HepG2 (cell line): ENCODE data around the gene FBXO11. TPM values are rescaled to one million over a fixed set of nuclear protein-coding genes. Genes with fewer than 3 reads are reported as not detected.

ENCODE experiments used
- GTF3A ChIP-seq: sonication (generic); formaldehyde crosslinking; conservative IDR thresholded peaks from 2 replicates; pipeline ENCODE4 v1.4.0; 2020; ENCODE audit warnings: mild to moderate bottlenecking, missing genetic modification reagents
- KDM4B ChIP-seq: sonication (generic); formaldehyde crosslinking; IDR thresholded peaks from 2 replicates; pipeline ENCODE4 v1.4.0; 2020; ENCODE audit warnings: missing genetic modification reagents
- MBNL3 ChIP-seq: fragments of 250-450 bp; sonication (Bioruptor Pico); conservative IDR thresholded peaks from 2 replicates; pipeline ENCODE4 v1.8.0; 2022; ENCODE audit warnings: mild to moderate bottlenecking, inconsistent platforms
- MED13 ChIP-seq: sonication (generic); formaldehyde crosslinking; IDR thresholded peaks from 2 replicates; pipeline ENCODE4 v1.5.0; 2020; ENCODE audit warnings: missing genetic modification reagents
- MED8 ChIP-seq: sonication (generic); formaldehyde crosslinking; IDR thresholded peaks from 2 replicates; pipeline ENCODE4 v1.8.1; 2023; ENCODE audit warnings: mild to moderate bottlenecking, missing genetic modification reagents; ENCODE audit not compliant: insufficient replicate concordance
- MTA3 ChIP-seq: sonication (generic); formaldehyde crosslinking; IDR thresholded peaks from 2 replicates; pipeline ENCODE4 v1.4.0; 2020; ENCODE audit warnings: missing genetic modification reagents
- SKI ChIP-seq: fragments of 450-650 bp; IDR thresholded peaks from one replicate; pipeline ENCODE4 v1.6.1; 2018; ENCODE audit warnings: mild to moderate bottlenecking; ENCODE audit not compliant: partially characterized antibody
- SMYD3 ChIP-seq: sonication (generic); formaldehyde crosslinking; IDR thresholded peaks from 2 replicates; pipeline ENCODE4 v1.8.1; 2023; ENCODE audit warnings: mild to moderate bottlenecking, missing genetic modification reagents
- SP140L ChIP-seq: sonication (generic); formaldehyde crosslinking; IDR thresholded peaks from 2 replicates; pipeline ENCODE4 v1.4.0; 2020; ENCODE audit warnings: missing genetic modification reagents, borderline replicate concordance
- TARDBP ChIP-seq: sonication (generic); formaldehyde crosslinking; IDR thresholded peaks from 2 replicates; pipeline ENCODE4 v1.8.0; 2022; ENCODE audit warnings: mild to moderate bottlenecking, missing genetic modification reagents
- ZBTB38 ChIP-seq: sonication (generic); formaldehyde crosslinking; IDR thresholded peaks from 2 replicates; pipeline ENCODE4 v1.5.1; 2020; ENCODE audit warnings: mild to moderate bottlenecking, missing genetic modification reagents
- ZMYM3 ChIP-seq: sonication (generic); formaldehyde crosslinking; IDR thresholded peaks from 2 replicates; pipeline ENCODE4 v1.5.1; 2020; ENCODE audit warnings: mild to moderate bottlenecking, missing genetic modification reagents
- polyA plus RNA-seq, 8 experiments: library from polyadenylated mRNA; depleted of rRNA in 3 of 8; stranded (reverse) in 7 of 8; unstranded in 1 of 8; fragments of >200 nt; fragmentation: Illumina TruSeq in 4 of 8; extraction: Trizol in 4 of 8; gene quantifications; 2 replicates each; pipeline versions ENCODE4 v1.2.1 to v1.2.3, GENCODE V29; 2011 to 2016; ENCODE audit warnings: low read depth in 4 of 8, missing spikeins in 1 of 8, mixed read lengths in 1 of 8; ENCODE audit not compliant: insufficient read depth in 1 of 8
- total RNA-seq, 5 experiments: library from RNA; depleted of rRNA; stranded (reverse); fragments of >200 nt; fragmentation: Illumina TruSeq; extraction: Trizol; gene quantifications; 2 replicates each; pipeline ENCODE4 v1.2.3, GENCODE V29; 2016; ENCODE audit warnings: low read depth in 1 of 5
- TF ChIP-seq, protein P1 (sequence below): IDR thresholded peaks from 2 replicates; pipeline ENCODE4 v1.6.1; 2018; ENCODE audit warnings: missing genetic modification reagents, mild to moderate bottlenecking, missing compliant biosample characterization
- TF ChIP-seq, protein P2 (sequence below): sonication (generic); formaldehyde crosslinking; IDR thresholded peaks from 2 replicates; pipeline ENCODE4 v1.8.0; 2022; ENCODE audit warnings: missing genetic modification reagents, low read depth, mild to moderate bottlenecking, borderline replicate concordance
- TF ChIP-seq, protein P3 (sequence below): sonication (generic); formaldehyde crosslinking; IDR thresholded peaks from 2 replicates; pipeline ENCODE4 v1.8.0; 2022; ENCODE audit warnings: mild to moderate bottlenecking, missing genetic modification reagents, borderline replicate concordance
- TF ChIP-seq, protein P4 (sequence below): conservative IDR thresholded peaks from 2 replicates; pipeline ENCODE4 v1.6.1; 2018; ENCODE audit warnings: missing genetic modification reagents
- TF ChIP-seq, protein P5 (sequence below), 2 experiments: sonication (generic) in 1 of 2; formaldehyde crosslinking in 1 of 2; IDR thresholded peaks; 2 replicates each; pipeline versions ENCODE4 v1.4.0 to v1.6.1; 2018 to 2020; ENCODE audit warnings: missing genetic modification reagents in 2 of 2, borderline replicate concordance in 1 of 2, low read depth in 1 of 2, mild to moderate bottlenecking in 1 of 2, missing biosample characterization in 1 of 2
- TF ChIP-seq, protein P6 (sequence below): sonication (generic); formaldehyde crosslinking; IDR thresholded peaks from 2 replicates; pipeline ENCODE4; 2020; ENCODE audit warnings: missing genetic modification reagents, mild to moderate bottlenecking, borderline replicate concordance

FBXO11 gene
- total and polyA plus RNA-seq, 2 of the 13 experiments (the other 11 are each of a cell fraction or from before 2014, with no cell fraction given): 27.9 to 47.6 TPM

DNA sequence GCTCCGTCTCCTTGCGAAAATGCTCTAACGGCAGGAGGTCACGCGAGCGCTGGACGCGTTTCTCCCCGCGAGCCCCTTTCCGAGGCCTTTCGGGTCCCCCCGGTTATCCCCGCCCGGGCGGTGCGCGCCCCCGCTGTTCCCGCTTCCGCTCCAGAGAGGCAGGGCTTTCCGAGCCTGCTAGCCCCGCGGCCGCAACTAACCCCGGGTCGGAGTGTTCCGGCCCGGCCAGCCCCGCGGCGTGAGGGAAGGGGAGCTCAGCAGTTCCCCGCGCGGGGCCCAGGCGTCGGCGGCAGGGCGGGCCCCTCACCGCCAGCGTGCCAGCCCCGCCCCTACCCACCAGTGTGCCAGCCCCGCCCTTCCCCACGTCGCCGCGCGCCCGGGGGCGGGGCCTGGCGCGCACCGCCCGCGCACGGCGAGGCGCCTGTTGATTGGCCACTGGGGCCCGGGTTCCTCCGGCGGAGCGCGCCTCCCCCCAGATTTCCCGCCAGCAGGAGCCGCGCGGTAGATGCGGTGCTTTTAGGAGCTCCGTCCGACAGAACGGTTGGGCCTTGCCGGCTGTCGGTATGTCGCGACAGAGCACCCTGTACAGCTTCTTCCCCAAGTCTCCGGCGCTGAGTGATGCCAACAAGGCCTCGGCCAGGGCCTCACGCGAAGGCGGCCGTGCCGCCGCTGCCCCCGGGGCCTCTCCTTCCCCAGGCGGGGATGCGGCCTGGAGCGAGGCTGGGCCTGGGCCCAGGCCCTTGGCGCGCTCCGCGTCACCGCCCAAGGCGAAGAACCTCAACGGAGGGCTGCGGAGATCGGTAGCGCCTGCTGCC is 123.4 kb downstream of the FBXO11 start, which contains the start of gene MSH6 (continued):
- TF ChIP-seq, protein P1, sequence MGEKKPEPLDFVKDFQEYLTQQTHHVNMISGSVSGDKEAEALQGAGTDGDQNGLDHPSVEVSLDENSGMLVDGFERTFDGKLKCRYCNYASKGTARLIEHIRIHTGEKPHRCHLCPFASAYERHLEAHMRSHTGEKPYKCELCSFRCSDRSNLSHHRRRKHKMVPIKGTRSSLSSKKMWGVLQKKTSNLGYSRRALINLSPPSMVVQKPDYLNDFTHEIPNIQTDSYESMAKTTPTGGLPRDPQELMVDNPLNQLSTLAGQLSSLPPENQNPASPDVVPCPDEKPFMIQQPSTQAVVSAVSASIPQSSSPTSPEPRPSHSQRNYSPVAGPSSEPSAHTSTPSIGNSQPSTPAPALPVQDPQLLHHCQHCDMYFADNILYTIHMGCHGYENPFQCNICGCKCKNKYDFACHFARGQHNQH (CRISPR knock-in tag): no peak; the same call in none of the 2 replicates
- TF ChIP-seq KDM4B (CRISPR knock-in tag): no peak; the same call in 1 of the 2 replicates
- TF ChIP-seq, protein P2, sequence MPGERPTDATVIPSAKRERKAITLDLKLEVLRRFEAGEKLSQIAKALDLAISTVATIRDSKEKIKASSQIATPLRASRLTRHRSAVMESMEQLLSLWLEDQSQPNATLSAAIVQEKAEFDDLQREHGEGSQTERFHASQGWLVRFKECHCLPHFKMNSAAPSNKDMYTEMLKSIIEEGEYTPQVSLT: peak; percentile 9; the same call in 1 of the 2 replicates
- peak; percentile 65 for TF ChIP-seq SKI
- TF ChIP-seq MBNL3 (CRISPR knock-in tag): no peak
- no peak; the same call in none of the 2 replicates for TF ChIP-seq SP140L (CRISPR knock-in tag)
- peak; percentile 81 for TF ChIP-seq TARDBP
- no peak; the same call in 1 of the 2 replicates for TF ChIP-seq ZBTB38
- TF ChIP-seq MED13 (CRISPR knock-in tag): no peak; the same call in 1 of the 2 replicates
- TF ChIP-seq, protein P3, sequence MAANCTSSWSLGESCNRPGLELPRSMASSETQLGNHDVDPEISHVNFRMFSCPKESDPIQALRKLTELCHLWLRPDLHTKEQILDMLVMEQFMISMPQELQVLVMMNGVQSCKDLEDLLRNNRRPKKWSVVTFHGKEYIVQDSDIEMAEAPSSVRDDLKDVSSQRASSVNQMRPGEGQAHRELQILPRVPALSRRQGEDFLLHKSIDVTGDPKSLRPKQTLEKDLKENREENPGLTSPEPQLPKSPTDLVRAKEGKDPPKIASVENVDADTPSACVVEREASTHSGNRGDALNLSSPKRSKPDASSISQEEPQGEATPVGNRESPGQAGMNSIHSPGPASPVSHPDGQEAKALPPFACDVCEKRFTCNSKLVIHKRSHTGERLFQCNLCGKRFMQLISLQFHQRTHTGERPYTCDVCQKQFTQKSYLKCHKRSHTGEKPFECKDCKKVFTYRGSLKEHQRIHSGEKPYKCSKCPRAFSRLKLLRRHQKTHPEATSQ (CRISPR knock-in tag): peak; percentile 80
- TF ChIP-seq, protein P4, sequence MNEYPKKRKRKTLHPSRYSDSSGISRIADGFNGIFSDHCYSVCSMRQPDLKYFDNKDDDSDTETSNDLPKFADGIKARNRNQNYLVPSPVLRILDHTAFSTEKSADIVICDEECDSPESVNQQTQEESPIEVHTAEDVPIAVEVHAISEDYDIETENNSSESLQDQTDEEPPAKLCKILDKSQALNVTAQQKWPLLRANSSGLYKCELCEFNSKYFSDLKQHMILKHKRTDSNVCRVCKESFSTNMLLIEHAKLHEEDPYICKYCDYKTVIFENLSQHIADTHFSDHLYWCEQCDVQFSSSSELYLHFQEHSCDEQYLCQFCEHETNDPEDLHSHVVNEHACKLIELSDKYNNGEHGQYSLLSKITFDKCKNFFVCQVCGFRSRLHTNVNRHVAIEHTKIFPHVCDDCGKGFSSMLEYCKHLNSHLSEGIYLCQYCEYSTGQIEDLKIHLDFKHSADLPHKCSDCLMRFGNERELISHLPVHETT: 0 out of 2 replicates have a peak, but pooled peaks have one; percentile 67
- no peak; the same call in none of the 2 replicates for TF ChIP-seq ZMYM3
- TF ChIP-seq, protein P5, sequence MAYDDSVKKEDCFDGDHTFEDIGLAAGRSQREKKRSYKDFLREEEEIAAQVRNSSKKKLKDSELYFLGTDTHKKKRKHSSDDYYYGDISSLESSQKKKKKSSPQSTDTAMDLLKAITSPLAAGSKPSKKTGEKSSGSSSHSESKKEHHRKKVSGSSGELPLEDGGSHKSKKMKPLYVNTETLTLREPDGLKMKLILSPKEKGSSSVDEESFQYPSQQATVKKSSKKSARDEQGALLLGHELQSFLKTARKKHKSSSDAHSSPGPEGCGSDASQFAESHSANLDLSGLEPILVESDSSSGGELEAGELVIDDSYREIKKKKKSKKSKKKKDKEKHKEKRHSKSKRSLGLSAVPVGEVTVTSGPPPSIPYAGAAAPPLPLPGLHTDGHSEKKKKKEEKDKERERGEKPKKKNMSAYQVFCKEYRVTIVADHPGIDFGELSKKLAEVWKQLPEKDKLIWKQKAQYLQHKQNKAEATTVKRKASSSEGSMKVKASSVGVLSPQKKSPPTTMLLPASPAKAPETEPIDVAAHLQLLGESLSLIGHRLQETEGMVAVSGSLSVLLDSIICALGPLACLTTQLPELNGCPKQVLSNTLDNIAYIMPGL (CRISPR knock-in tag; IDR thresholded peaks at IDR 0.05; ENCODE audit: borderline replicate concordance in 1 of 2, low read depth in 1 of 2): peak; percentile 12 to 74; a peak in 3 of 4 replicates
- TF ChIP-seq SMYD3 (CRISPR knock-in tag): peak; percentile 69; the same call in 1 of the 2 replicates
- TF ChIP-seq MED8 (CRISPR knock-in tag): peak; percentile 76
- TF ChIP-seq, protein P6, sequence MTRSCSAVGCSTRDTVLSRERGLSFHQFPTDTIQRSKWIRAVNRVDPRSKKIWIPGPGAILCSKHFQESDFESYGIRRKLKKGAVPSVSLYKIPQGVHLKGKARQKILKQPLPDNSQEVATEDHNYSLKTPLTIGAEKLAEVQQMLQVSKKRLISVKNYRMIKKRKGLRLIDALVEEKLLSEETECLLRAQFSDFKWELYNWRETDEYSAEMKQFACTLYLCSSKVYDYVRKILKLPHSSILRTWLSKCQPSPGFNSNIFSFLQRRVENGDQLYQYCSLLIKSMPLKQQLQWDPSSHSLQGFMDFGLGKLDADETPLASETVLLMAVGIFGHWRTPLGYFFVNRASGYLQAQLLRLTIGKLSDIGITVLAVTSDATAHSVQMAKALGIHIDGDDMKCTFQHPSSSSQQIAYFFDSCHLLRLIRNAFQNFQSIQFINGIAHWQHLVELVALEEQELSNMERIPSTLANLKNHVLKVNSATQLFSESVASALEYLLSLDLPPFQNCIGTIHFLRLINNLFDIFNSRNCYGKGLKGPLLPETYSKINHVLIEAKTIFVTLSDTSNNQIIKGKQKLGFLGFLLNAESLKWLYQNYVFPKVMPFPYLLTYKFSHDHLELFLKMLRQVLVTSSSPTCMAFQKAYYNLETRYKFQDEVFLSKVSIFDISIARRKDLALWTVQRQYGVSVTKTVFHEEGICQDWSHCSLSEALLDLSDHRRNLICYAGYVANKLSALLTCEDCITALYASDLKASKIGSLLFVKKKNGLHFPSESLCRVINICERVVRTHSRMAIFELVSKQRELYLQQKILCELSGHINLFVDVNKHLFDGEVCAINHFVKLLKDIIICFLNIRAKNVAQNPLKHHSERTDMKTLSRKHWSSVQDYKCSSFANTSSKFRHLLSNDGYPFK (CRISPR knock-in tag): peak; percentile 70; the same call in 1 of the 2 replicates
- no peak for TF ChIP-seq MTA3
- TF ChIP-seq GTF3A: no peak
